ENCODE results near the gene COBLL1. TPM values are rescaled to one million over a fixed set of nuclear protein-coding genes. Genes with fewer than 3 reads are reported as not detected.

The COBLL1 gene
- total RNA-seq, 1 donor from 2014 or later = 89.4 TPM

- H3K27me3 ChIP-seq (ENCODE audit: low read depth) = no peaks in the 10 kb centered on the region
- H3K9me3 ChIP-seq = no peaks in the 10 kb centered on the region
- no peak for ATAC-seq
- H3K27ac ChIP-seq = no peak overlapping the region
- intact Hi-C loops (cut with DNase I) = no loop called here
- H3K4me3 ChIP-seq = no peak overlapping the region
- H3K4me1 ChIP-seq = peaks cover 7% of the 10 kb centered on the region
- H3K36me3 ChIP-seq = peaks cover 72% of the 10 kb centered on the region
- no peak for DNase-seq
- TF ChIP-seq CTCF (IDR thresholded peaks at IDR 0.05) = no peak
Measured at GRCh38 chr2:164692958-164693357, 148.7 kb downstream of the COBLL1 start.

GRCh38 chr2:164692114-164692513, 149.5 kb downstream of the COBLL1 start:
- H3K4me1 ChIP-seq = peaks cover 7% of the 10 kb centered on the region
- H3K9me3 ChIP-seq = no peaks in the 10 kb centered on the region
- H3K27ac ChIP-seq = no peak overlapping the region
- no peaks in the 10 kb centered on the region for H3K27me3 ChIP-seq (ENCODE audit: low read depth)
- ATAC-seq (no peak), DNase-seq (no peak)
- H3K36me3 ChIP-seq = peaks cover 77% of the 10 kb centered on the region
- no peak overlapping the region for H3K4me3 ChIP-seq
- no peak for TF ChIP-seq CTCF (IDR thresholded peaks at IDR 0.05)
- intact Hi-C loops (cut with DNase I) = no loop called here

GRCh38 chr2:164691346-164691887, 150.2 kb downstream of the COBLL1 start:
- ATAC-seq (no peak), DNase-seq (no peak)
- H3K36me3 ChIP-seq = peaks cover 78% of the 10 kb centered on the region
- no peaks in the 10 kb centered on the region for H3K27me3 ChIP-seq (ENCODE audit: low read depth)
- H3K9me3 ChIP-seq = no peaks in the 10 kb centered on the region
- H3K4me1 ChIP-seq = peaks cover 7% of the 10 kb centered on the region
- H3K4me3 ChIP-seq = no peak overlapping the region
- TF ChIP-seq CTCF (IDR thresholded peaks at IDR 0.05) = no peak
- intact Hi-C loops (cut with DNase I) = no loop called here
- no peak overlapping the region for H3K27ac ChIP-seq

GRCh38 chr2:164690361-164690760, 151.3 kb downstream of the COBLL1 start:
- H3K27ac ChIP-seq = no peak overlapping the region
- ATAC-seq = no peak
- H3K4me3 ChIP-seq = no peak overlapping the region
- peaks cover 7% of the 10 kb centered on the region for H3K4me1 ChIP-seq
- DNase-seq = no peak
- H3K36me3 ChIP-seq = peaks cover 78% of the 10 kb centered on the region
- no peaks in the 10 kb centered on the region for H3K9me3 ChIP-seq
- intact Hi-C loops (cut with DNase I) = no loop called here
- H3K27me3 ChIP-seq (ENCODE audit: low read depth) = no peaks in the 10 kb centered on the region
- TF ChIP-seq CTCF (IDR thresholded peaks at IDR 0.05) = no peak

GRCh38 chr2:164688896-164689419, 152.7 kb downstream of the COBLL1 start:
- Histone ChIP-seq H3K27me3 (ENCODE audit: low read depth) (no peaks in the 10 kb centered on the region), H3K9me3 (no peaks in the 10 kb centered on the region), H3K36me3 (peaks cover 64% of the 10 kb centered on the region), H3K4me1 (peaks cover 7% of the 10 kb centered on the region), H3K4me3 (no peak overlapping the region), H3K27ac (no peak overlapping the region)
- intact Hi-C loops (cut with DNase I) = no loop called here
- DNase-seq = no peak
- TF ChIP-seq CTCF (IDR thresholded peaks at IDR 0.05) = no peak
- no peak for ATAC-seq

Measured in lower lobe of right lung (tissue), 2 donors.